ENCODE results near the gene CCNA2.

DNA sequence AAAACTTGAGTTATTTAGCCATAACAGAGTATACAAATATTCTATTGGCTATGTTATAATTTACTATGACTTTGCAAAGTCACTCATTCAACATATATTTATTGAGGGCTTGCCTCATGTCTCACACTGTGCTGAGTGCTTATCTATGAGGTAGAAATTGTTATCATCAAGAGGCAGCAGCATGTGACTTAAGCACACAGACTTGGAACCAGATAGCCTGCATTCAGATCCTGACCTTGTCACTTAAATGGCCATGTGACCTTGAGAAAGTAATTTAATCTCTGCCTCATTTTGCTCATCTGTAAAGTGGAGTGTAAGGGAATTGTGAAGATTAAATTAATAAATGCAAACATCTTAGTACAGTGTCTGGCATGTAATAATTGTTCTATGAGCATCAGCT, 32.7 kb downstream of the CCNA2 start:
- TF ChIP-seq, protein P1, sequence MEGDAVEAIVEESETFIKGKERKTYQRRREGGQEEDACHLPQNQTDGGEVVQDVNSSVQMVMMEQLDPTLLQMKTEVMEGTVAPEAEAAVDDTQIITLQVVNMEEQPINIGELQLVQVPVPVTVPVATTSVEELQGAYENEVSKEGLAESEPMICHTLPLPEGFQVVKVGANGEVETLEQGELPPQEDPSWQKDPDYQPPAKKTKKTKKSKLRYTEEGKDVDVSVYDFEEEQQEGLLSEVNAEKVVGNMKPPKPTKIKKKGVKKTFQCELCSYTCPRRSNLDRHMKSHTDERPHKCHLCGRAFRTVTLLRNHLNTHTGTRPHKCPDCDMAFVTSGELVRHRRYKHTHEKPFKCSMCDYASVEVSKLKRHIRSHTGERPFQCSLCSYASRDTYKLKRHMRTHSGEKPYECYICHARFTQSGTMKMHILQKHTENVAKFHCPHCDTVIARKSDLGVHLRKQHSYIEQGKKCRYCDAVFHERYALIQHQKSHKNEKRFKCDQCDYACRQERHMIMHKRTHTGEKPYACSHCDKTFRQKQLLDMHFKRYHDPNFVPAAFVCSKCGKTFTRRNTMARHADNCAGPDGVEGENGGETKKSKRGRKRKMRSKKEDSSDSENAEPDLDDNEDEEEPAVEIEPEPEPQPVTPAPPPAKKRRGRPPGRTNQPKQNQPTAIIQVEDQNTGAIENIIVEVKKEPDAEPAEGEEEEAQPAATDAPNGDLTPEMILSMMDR (conservative IDR thresholded peaks at IDR 0.05; ENCODE audit: low read length) = no peak
- no peak for TF ChIP-seq EZH2phosphoT487 (IDR thresholded peaks at IDR 0.05; ENCODE audit: borderline replicate concordance, low read depth, low read length)

Measured in OCI-LY7 (cell line).